Stromal cell of bone marrow (primary cell): Measurements from ENCODE around the gene SF3B3.
"Not testable (repeated sequence)": the region's sequence is repeated elsewhere in the genome, so short reads cannot be mapped to it uniquely, and the experiment has no call there.

Experiments used
- DNase-seq: peaks from one replicate; pipeline ENCODE4 v3.0.0-alpha.2; 2012; ENCODE audit warnings: low read depth

SF3B3 gene

GRCh38 chr16:70568601-70569237 lies 45.1 kb downstream of the SF3B3 start:
- DNase-seq: no peak

- no peak for DNase-seq
These were observed 46.1 kb downstream of the SF3B3 start for GRCh38 chr16:70569752-70570151.

- DNase-seq: no peak
These were observed 47.5 kb downstream of the SF3B3 start for GRCh38 chr16:70570967-70571570.

GRCh38 chr16:70571623-70572022 lies 48.0 kb downstream of the SF3B3 start:
- DNase-seq: no peak

- DNase-seq: no peak
These were observed 48.7 kb downstream of the SF3B3 start for GRCh38 chr16:70572050-70572925.

- DNase-seq: no peak
These were observed 49.3 kb downstream of the SF3B3 start for GRCh38 chr16:70572926-70573270.

GRCh38 chr16:70573451-70574121 lies 50.0 kb downstream of the SF3B3 start:
- peak; percentile 89 for DNase-seq

GRCh38 chr16:70574595-70575271 lies 51.1 kb downstream of the SF3B3 start:
- no peak for DNase-seq

- DNase-seq: no peak
These were observed 51.8 kb downstream of the SF3B3 start for GRCh38 chr16:70575376-70575775.

- no peak for DNase-seq
These were observed 53.0 kb downstream of the SF3B3 start for GRCh38 chr16:70576431-70577255.

- DNase-seq: peak; percentile 57
These were observed 53.7 kb downstream of the SF3B3 start for GRCh38 chr16:70577256-70577698.

GRCh38 chr16:70578035-70578434 lies 54.4 kb downstream of the SF3B3 start:
- DNase-seq: no peak

- DNase-seq: no peak
These were observed 55.6 kb downstream of the SF3B3 start for GRCh38 chr16:70579248-70579647.

- no peak for DNase-seq
These were observed 56.3 kb downstream of the SF3B3 start for GRCh38 chr16:70579648-70580630.

- DNase-seq: no peak
These were observed 58.8 kb downstream of the SF3B3 start for GRCh38 chr16:70582280-70582978.

GRCh38 chr16:70586731-70587130 lies 63.1 kb downstream of the SF3B3 start:
- no peak for DNase-seq

- no peak for DNase-seq
These were observed 64.9 kb downstream of the SF3B3 start for GRCh38 chr16:70588565-70588964.

- not testable (repeated sequence) for DNase-seq
These were observed 65.8 kb downstream of the SF3B3 start for GRCh38 chr16:70589416-70589815.

GRCh38 chr16:70589998-70590471 lies 66.4 kb downstream of the SF3B3 start:
- peak; percentile 45 for DNase-seq
